ENCODE data around the gene DGAT2. TPM values are rescaled to one million over a fixed set of nuclear protein-coding genes. Genes with fewer than 3 reads are reported as not detected.

The DGAT2 gene
- total RNA-seq, 1 donor from 2014 or later = 1.7 TPM

DNA sequence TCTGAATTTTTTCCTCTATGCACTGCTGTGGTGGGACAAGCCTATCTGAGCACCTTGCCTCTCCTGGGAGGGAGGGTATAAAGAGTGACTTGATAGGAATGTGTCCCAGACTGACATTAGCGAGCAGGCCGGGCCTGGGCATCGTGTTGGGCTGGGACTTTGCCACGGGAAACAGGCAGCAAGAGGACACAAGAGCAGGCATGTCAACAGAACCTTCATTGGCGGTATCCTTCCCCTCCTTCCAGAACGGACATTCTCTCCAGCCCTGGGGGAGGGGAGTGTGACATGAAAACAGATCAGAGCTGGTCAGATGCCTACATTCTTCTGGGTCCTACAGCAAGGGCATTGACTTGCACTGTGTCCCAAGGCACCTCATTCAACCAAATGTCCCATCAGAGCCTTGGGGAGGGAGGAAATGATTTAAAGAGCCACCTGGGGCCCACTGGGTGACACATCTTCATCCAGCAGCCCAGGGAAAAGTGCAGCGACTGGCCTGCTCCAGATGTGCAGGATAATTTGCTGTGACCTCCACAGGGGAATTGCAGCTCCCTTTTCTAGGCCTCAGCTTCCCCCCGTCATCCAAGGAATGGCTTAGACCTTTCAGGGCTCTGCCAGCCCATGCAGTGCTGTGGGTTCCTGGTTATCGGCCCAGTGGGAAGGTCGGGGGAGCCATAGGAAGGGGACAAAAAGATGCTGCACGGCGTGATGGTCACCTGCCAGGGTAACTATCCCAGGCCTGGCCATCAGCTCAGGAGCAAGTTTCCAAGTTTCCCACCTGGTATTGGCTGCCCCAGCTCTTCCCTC, 24.6 kb downstream of the DGAT2 start:
- Mint-ChIP-seq H3K4me3 (no peak overlapping the region), H3K27ac (no peak overlapping the region), H3K4me1 (peaks cover 10% of the 10 kb centered on the region), H3K9me3 (no peaks in the 10 kb centered on the region), H3K27me3 (ENCODE audit: insufficient read depth, low read depth) (peaks cover 9% of the 10 kb centered on the region), H3K36me3 (no peaks in the 10 kb centered on the region)
- Histone ChIP-seq H3K27me3 (no peaks in the 10 kb centered on the region), H3K9ac (no peak overlapping the region), H3K27ac (no peak overlapping the region), H3K4me2 (no peak overlapping the region), H3K4me3 (no peak overlapping the region), H4K20me1 (ENCODE audit: low read depth) (no peaks in the 10 kb centered on the region), H3K79me2 (ENCODE audit: low read depth) (no peaks in the 10 kb centered on the region), H3K36me3 (no peaks in the 10 kb centered on the region), H3K4me1 (no peaks in the 10 kb centered on the region), H3F3A (ENCODE audit: low read depth) (no peaks in the 10 kb centered on the region), H3K9me3 (ENCODE audit: low read depth) (no peaks in the 10 kb centered on the region), H2AFZ (replicated peaks) (no peak overlapping the region)
- no peak for DNase-seq (ENCODE audit: low spot score)
- TF ChIP-seq EZH2phosphoT487 (IDR thresholded peaks at IDR 0.05) (no peak), EZH2 (IDR thresholded peaks at IDR 0.05) (no peak)
- TF ChIP-seq, protein P1, sequence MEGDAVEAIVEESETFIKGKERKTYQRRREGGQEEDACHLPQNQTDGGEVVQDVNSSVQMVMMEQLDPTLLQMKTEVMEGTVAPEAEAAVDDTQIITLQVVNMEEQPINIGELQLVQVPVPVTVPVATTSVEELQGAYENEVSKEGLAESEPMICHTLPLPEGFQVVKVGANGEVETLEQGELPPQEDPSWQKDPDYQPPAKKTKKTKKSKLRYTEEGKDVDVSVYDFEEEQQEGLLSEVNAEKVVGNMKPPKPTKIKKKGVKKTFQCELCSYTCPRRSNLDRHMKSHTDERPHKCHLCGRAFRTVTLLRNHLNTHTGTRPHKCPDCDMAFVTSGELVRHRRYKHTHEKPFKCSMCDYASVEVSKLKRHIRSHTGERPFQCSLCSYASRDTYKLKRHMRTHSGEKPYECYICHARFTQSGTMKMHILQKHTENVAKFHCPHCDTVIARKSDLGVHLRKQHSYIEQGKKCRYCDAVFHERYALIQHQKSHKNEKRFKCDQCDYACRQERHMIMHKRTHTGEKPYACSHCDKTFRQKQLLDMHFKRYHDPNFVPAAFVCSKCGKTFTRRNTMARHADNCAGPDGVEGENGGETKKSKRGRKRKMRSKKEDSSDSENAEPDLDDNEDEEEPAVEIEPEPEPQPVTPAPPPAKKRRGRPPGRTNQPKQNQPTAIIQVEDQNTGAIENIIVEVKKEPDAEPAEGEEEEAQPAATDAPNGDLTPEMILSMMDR (IDR thresholded peaks at IDR 0.05) = no peak

DNA sequence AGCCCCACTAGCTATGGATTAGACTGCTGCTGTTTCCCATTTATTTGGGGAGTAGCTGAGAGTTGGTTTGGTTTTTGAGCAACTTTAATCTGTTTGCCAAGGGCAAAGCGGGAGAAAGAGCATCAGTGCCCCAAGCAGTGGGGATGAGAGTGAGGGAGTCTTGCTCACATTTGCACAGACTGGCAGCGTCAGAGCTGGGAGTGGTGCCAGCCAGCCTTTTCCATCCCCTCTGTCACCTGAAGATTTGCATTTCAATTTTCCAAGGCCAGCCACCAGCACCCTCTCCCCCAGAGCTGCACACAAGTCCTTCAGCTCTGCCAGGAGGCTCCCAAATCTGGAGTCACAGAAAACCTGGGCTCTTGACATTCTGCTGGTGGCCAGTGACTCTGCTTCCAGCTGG, 25.4 kb downstream of the DGAT2 start:
- H3K27me3 Mint-ChIP-seq (ENCODE audit: insufficient read depth, low read depth) = peaks cover 5% of the 10 kb centered on the region
- no peak overlapping the region for H3K27ac ChIP-seq
- H3K36me3 ChIP-seq = no peaks in the 10 kb centered on the region
- no peak overlapping the region for H2AFZ ChIP-seq (replicated peaks)
- H3K36me3 Mint-ChIP-seq = no peaks in the 10 kb centered on the region
- H3K9ac ChIP-seq = no peak overlapping the region
- no peaks in the 10 kb centered on the region for H3K9me3 Mint-ChIP-seq
- no peak for DNase-seq (ENCODE audit: low spot score)
- no peaks in the 10 kb centered on the region for H4K20me1 ChIP-seq (ENCODE audit: low read depth)
- H3K79me2 ChIP-seq (ENCODE audit: low read depth) = no peaks in the 10 kb centered on the region
- H3F3A ChIP-seq (ENCODE audit: low read depth) = no peaks in the 10 kb centered on the region
- no peaks in the 10 kb centered on the region for H3K9me3 ChIP-seq (ENCODE audit: low read depth)
- no peak overlapping the region for H3K27ac Mint-ChIP-seq
- peaks cover 10% of the 10 kb centered on the region for H3K4me1 Mint-ChIP-seq
- no peak overlapping the region for H3K4me3 Mint-ChIP-seq
- H3K27me3 ChIP-seq = no peaks in the 10 kb centered on the region
- TF ChIP-seq EZH2phosphoT487 (IDR thresholded peaks at IDR 0.05) (no peak), EZH2 (IDR thresholded peaks at IDR 0.05) (no peak)
- TF ChIP-seq, protein P1 (IDR thresholded peaks at IDR 0.05) = no peak
- no peak overlapping the region for H3K4me3 ChIP-seq
- no peaks in the 10 kb centered on the region for H3K4me1 ChIP-seq
- no peak overlapping the region for H3K4me2 ChIP-seq

DNA sequence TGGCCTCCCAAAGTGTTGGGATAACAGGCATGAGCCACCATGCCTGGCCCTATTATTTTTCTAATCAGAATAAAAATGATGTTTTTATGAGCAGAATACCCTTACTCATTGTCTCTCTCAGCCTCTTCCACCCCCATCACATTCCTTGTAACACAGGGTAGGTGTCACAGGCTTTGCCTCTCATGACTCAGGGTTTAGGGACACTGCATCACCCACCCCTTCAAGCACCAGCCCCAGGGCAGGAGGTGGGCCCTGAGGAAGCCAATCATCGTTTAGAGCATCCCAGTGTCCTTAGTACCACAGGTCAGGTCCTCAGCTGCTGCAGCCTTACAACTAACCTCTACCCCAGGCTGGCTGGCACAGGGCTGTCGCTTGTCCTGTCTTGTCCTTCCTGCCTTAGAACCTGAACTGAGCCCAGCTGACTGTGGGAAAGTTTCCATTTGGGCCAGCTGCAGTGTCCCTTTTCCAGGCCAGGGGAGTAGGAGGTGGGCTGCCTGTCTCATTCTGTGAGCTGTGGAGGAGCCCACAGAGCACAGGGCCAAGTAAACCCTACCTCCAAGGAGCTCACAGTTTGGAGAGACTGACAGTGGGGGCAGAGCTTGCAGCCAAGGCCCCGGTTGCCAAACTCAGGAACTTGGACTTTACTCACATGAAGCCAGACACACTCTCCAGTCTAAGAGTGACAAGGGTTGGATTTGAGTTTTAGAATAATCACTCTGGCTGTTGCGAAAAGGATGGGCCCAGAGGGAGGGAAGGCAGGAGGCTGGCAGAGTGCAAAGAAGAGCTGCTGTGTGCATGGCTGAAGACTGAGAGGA, 26.9 kb downstream of the DGAT2 start:
- no peaks in the 10 kb centered on the region for H3K36me3 ChIP-seq
- H3K79me2 ChIP-seq (ENCODE audit: low read depth) = no peaks in the 10 kb centered on the region
- no peaks in the 10 kb centered on the region for H3K9me3 Mint-ChIP-seq
- DNase-seq (ENCODE audit: low spot score) = no peak
- no peak overlapping the region for H3K4me3 Mint-ChIP-seq
- no peak overlapping the region for H3K4me3 ChIP-seq
- no peak overlapping the region for H3K4me2 ChIP-seq
- no peak overlapping the region for H3K27ac ChIP-seq
- H3K27me3 Mint-ChIP-seq (ENCODE audit: insufficient read depth, low read depth) = peaks cover 7% of the 10 kb centered on the region
- H3K9me3 ChIP-seq (ENCODE audit: low read depth) = no peaks in the 10 kb centered on the region
- no peaks in the 10 kb centered on the region for H4K20me1 ChIP-seq (ENCODE audit: low read depth)
- no peak overlapping the region for H3K27ac Mint-ChIP-seq
- no peaks in the 10 kb centered on the region for H3F3A ChIP-seq (ENCODE audit: low read depth)
- no peaks in the 10 kb centered on the region for H3K27me3 ChIP-seq
- peaks cover 10% of the 10 kb centered on the region for H3K4me1 Mint-ChIP-seq
- no peak overlapping the region for H2AFZ ChIP-seq (replicated peaks)
- no peaks in the 10 kb centered on the region for H3K4me1 ChIP-seq
- TF ChIP-seq, protein P1 (IDR thresholded peaks at IDR 0.05) = no peak
- TF ChIP-seq EZH2 (IDR thresholded peaks at IDR 0.05) = no peak
- TF ChIP-seq EZH2phosphoT487 (IDR thresholded peaks at IDR 0.05) = no peak
- no peaks in the 10 kb centered on the region for H3K36me3 Mint-ChIP-seq
- no peak overlapping the region for H3K9ac ChIP-seq

All from neural progenitor cell (in vitro differentiated cells).